ENCODE measurements around the gene CALN1. TPM values are rescaled to one million over a fixed set of nuclear protein-coding genes. Genes with fewer than 3 reads are reported as not detected.
"Not testable (repeated sequence)": the region's sequence is repeated elsewhere in the genome, so short reads cannot be mapped to it uniquely, and the experiment has no call there.

Gene CALN1
- total and polyA plus RNA-seq, 2 of the 8 experiments (the other 6 are each of a cell fraction or from before 2014, with no cell fraction given), result 6.4 to 15.2 TPM

DNA sequence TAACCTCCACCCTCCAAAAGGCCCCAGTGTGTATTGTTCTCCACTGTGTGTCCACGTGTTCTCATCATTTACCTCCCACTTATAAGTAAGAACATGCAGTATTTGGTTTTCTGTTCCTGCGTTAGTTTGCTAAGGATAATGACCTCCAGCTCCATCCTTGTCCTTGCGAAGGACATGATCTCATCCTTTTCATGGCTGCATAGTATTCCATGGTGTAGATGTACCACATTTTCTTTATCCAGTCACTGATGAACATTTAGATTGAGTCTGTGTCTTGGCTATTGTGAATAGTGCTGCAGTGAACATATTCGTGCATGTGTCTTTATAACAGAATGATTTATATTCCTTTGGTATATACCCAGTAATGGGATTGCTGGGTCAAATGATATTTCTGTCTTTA lies 497.9 kb downstream of the CALN1 start:
- H3K23me2 ChIP-seq (ENCODE audit: low read depth, low read length); H2BK12ac ChIP-seq (ENCODE audit: low read depth, low read length); H3K14ac ChIP-seq (ENCODE audit: insufficient read length); H2BK120ac ChIP-seq (replicated peaks; ENCODE audit: low read depth, low read length); H2BK15ac ChIP-seq (ENCODE audit: low read length); H2AK5ac ChIP-seq (ENCODE audit: low read depth, low read length); H3K27me3 ChIP-seq (replicated peaks in 1 of 4; ENCODE audit: control insufficient read depth in 3 of 4, extremely low read depth in 1 of 4, insufficient read depth in 3 of 4, low read length in 3 of 4); H3K36me3 ChIP-seq (ENCODE audit: control insufficient read depth in 2 of 4, insufficient read depth in 4 of 4, low read length in 3 of 4); DNase-seq (ENCODE audit: low read depth in 1 of 2, low spot score in 2 of 2); H3K56ac ChIP-seq (replicated peaks; ENCODE audit: insufficient read length, low read depth, low read length); H3K27ac ChIP-seq (ENCODE audit: low read depth, low read length); H3K4me2 ChIP-seq (ENCODE audit: insufficient read depth in 1 of 2, low read depth in 2 of 2, low read length in 2 of 2); H4K5ac ChIP-seq (ENCODE audit: insufficient read length, low read depth, low read length); FAIRE-seq; H3K4ac ChIP-seq (replicated peaks; ENCODE audit: insufficient read length, low read depth, low read length); H3K23ac ChIP-seq (ENCODE audit: insufficient read length); H3K79me1 ChIP-seq (ENCODE audit: low read depth, low read length); H4K8ac ChIP-seq (ENCODE audit: extremely low read depth, insufficient read depth, low read length); H2BK5ac ChIP-seq (ENCODE audit: low read depth, low read length); H2BK20ac ChIP-seq (ENCODE audit: low read length); H3K4me3 ChIP-seq (ENCODE audit: extremely low read depth in 1 of 4, insufficient read depth in 2 of 4, low read depth in 3 of 4, low read length in 4 of 4); H3K4me1 ChIP-seq (replicated peaks in 1 of 4; ENCODE audit: control insufficient read depth in 3 of 4, insufficient read depth in 4 of 4, low read length in 3 of 4); H4K91ac ChIP-seq (replicated peaks; ENCODE audit: insufficient read length, low read length); H2AFZ ChIP-seq (ENCODE audit: low read length); H3K18ac ChIP-seq (ENCODE audit: extremely low read depth, low read length); POLR2A ChIA-PET (ENCODE audit: partially characterized antibody); H3K9me3 ChIP-seq (ENCODE audit: insufficient read depth in 2 of 2, low read depth in 1 of 2, low read length in 1 of 2); H4K20me1 ChIP-seq (replicated peaks in 1 of 2; ENCODE audit: control insufficient read depth in 1 of 2, insufficient read depth in 2 of 2, low read length in 2 of 2); H3K79me2 ChIP-seq (ENCODE audit: control insufficient read depth in 1 of 2, insufficient read depth in 2 of 2, low read length in 2 of 2); H3K9ac ChIP-seq (replicated peaks in 1 of 4; ENCODE audit: extremely low read depth in 1 of 4, low read depth in 3 of 4, low read length in 3 of 4): not testable (repeated sequence)
- CTCF ChIA-PET (ENCODE audit: partially characterized antibody), result interaction anchor here (0.6 to 1.3 kb wide), 2 partner anchors 18 to 442 kb away, joined by 3 read pairs; no protein-coding TSS in a partner anchor
- 92% methylated on average over 4 of the region's 4 CpGs; no CpG with 5 or more reads in 1 of the 2 experiments for WGBS, 2 experiments (ENCODE audit: extremely low coverage in 1 of 2, insufficient coverage in 1 of 2, insufficient read length in 1 of 2, insufficient replicate concordance in 2 of 2, low coverage in 1 of 2, low lambda C conversion rate in 2 of 2, missing lambda C conversion rate in 1 of 2)

Measured in H1 (cell line).